ENCODE results near the gene ZNF235. TPM values are rescaled to one million over a fixed set of nuclear protein-coding genes. Genes with fewer than 3 reads are reported as not detected.
"Not testable (repeated sequence)": the region's sequence is repeated elsewhere in the genome, so short reads cannot be mapped to it uniquely, and the experiment has no call there.

ZNF235 gene
- 8.9 TPM for total RNA-seq

DNA sequence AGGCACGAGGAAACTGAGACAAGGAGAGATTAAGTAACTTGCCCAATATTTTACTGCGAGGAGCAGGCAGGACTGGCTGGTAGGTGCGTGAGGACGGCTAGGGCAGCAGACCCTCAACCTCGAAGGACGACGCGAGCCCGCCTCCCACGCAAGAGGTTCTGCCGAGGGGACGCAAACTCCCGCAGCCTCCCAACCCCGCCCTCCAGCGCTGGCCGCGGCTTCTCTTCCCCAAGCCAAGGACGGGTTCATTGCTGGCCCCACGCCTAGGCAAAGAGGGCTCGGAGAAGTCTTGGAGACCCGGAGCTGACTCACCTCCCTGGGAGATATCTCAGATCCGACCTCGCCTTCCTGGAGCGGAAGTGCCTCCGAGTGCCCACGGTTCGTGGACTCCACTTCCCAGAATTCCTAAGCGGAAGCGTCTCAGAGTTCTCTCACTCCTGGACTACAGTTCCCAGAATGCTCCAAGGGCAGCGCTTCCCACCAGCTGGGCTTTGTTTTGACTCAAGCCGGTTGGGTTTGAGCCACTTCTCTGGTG is at the start of gene ZNF235:
ZNF235 (minus strand) TSS at position 367 of the 535 bp plus-strand sequence. CDS start 1,621 bp downstream, outside the sequence.
- Histone ChIP-seq H3K27me3 (ENCODE audit: control insufficient read depth in 3 of 3, insufficient read depth in 3 of 3, low read length in 3 of 3) (no peaks in the 10 kb centered on the region), H3K36me3 (ENCODE audit: control insufficient read depth in 3 of 3, insufficient read depth in 3 of 3, low read length in 3 of 3) (peaks cover 13 to 25% (median 14%) of the 10 kb centered on the region in 3 donors), H3K27ac (ENCODE audit: low read depth, low read length) (peak within 1 kb of the TSS; percentile 79), H3K4me1 (ENCODE audit: control insufficient read depth in 3 of 3, insufficient read depth in 3 of 3, low read length in 3 of 3) (peaks cover 2 to 12% (median 3%) of the 10 kb centered on the region in 3 donors), H3K9me3 (ENCODE audit: control insufficient read depth in 3 of 3, low read length in 3 of 3) (peaks cover 2 to 7% (median 3%) of the 10 kb centered on the region in 3 donors), H3K4me3 (ENCODE audit: low read length in 3 of 3) (peak within 1 kb of the TSS; percentile 88 to 96 (median 93)), H3K9ac (ENCODE audit: low read depth in 1 of 3, low read length in 3 of 3) (peak within 1 kb of the TSS; percentile 79 to 88 (median 82))

DNA sequence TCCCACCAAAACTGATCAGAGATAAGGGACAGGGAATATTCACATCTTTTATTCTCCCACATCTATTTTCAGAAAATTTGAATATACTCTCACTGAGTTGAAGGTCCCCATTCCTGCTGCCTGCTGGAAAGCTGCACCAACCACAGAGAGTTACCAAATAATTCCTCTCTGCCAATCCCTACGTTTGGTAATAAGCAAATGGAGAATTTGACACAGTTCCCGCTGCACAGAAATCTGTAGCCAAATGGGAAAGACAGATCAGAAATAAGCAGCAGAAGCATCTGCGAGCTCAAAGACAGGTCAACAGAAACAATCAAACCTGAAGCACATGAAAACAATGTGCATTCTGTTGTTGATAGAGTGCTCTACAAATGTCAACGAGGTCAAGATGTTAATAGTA is 41.7 kb upstream of the ZNF235 start:
- Histone ChIP-seq H3K9me3 (ENCODE audit: control insufficient read depth in 3 of 3, low read length in 3 of 3) (peaks cover 2 to 14% (median 2%) of the 10 kb centered on the region in 3 donors), H3K36me3 (ENCODE audit: control insufficient read depth in 3 of 3, insufficient read depth in 3 of 3, low read length in 3 of 3) (peaks cover 0 to 7% (median 6%) of the 10 kb centered on the region in 3 donors), H3K27ac (ENCODE audit: low read depth, low read length) (no peak overlapping the region), H3K27me3 (ENCODE audit: control insufficient read depth in 3 of 3, insufficient read depth in 3 of 3, low read length in 3 of 3) (no peaks in the 10 kb centered on the region), H3K4me1 (ENCODE audit: control insufficient read depth in 3 of 3, insufficient read depth in 3 of 3, low read length in 3 of 3) (no peaks in the 10 kb centered on the region), H3K4me3 (ENCODE audit: low read length in 3 of 3) (no peak overlapping the region), H3K9ac (ENCODE audit: low read depth in 1 of 3, low read length in 3 of 3) (no peak overlapping the region)

DNA sequence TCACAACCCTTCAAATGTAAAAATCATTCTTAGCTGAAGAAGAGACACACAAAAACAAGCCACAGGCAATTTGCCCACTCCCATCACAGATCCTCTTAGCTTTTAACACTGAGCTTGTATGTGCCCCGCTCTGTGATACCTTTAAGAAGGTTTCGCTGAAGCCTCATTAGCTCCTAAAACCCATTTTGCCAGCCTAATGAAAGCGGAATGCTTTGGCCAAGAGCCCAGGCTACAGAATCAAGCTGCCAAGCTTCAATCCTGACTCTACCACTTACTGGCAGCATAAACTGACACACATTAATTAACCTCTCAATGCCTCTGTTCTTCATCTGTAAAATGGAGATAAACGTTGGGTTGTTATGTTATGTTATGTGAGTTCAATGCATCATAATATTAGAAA is 41.1 kb upstream of the ZNF235 start:
- Histone ChIP-seq H3K27ac (ENCODE audit: low read depth, low read length) (no peak overlapping the region), H3K36me3 (ENCODE audit: control insufficient read depth in 3 of 3, insufficient read depth in 3 of 3, low read length in 3 of 3) (peaks cover 0 to 10% (median 7%) of the 10 kb centered on the region in 3 donors), H3K9me3 (ENCODE audit: control insufficient read depth in 3 of 3, low read length in 3 of 3) (peaks cover 2 to 14% (median 2%) of the 10 kb centered on the region in 3 donors)

DNA sequence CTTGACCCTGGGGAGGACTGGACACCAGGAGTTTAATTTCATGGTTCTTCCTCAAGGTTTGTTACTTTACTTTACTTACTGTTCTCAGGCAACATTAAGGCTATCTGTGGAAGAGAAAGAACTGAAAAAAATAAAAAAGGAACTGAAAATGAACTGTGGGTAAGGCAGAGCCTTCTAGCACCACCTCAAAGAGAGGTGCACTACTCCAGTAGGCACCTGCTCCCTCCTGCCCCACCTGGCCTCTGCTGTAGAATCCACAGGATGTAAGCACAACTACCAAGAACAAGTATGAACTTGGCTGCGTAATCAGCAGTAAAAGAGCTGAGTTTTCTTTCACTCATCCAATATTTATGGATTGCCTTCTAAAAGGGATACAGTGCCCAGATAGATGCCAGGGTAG is 39.4 kb upstream of the ZNF235 start:
- Histone ChIP-seq H3K36me3 (ENCODE audit: control insufficient read depth in 3 of 3, insufficient read depth in 3 of 3, low read length in 3 of 3) (peaks cover 14 to 27% (median 17%) of the 10 kb centered on the region in 3 donors), H3K27me3 (ENCODE audit: control insufficient read depth in 3 of 3, insufficient read depth in 3 of 3, low read length in 3 of 3) (no peaks in the 10 kb centered on the region), H3K4me3 (ENCODE audit: low read length in 3 of 3) (no peak overlapping the region), H3K9me3 (ENCODE audit: control insufficient read depth in 3 of 3, low read length in 3 of 3) (peaks cover 2 to 14% (median 2%) of the 10 kb centered on the region in 3 donors), H3K4me1 (ENCODE audit: control insufficient read depth in 3 of 3, insufficient read depth in 3 of 3, low read length in 3 of 3) (no peaks in the 10 kb centered on the region), H3K27ac (ENCODE audit: low read depth, low read length) (no peak overlapping the region), H3K9ac (ENCODE audit: low read depth in 1 of 3, low read length in 3 of 3) (no peak overlapping the region)

More for the DNA sequence above, 41.1 kb upstream of the ZNF235 start:
- no peaks in the 10 kb centered on the region for H3K27me3 ChIP-seq (ENCODE audit: control insufficient read depth in 3 of 3, insufficient read depth in 3 of 3, low read length in 3 of 3)
- H3K4me3 ChIP-seq (ENCODE audit: low read length in 3 of 3) = no peak overlapping the region
- no peaks in the 10 kb centered on the region for H3K4me1 ChIP-seq (ENCODE audit: control insufficient read depth in 3 of 3, insufficient read depth in 3 of 3, low read length in 3 of 3)
- no peak overlapping the region for H3K9ac ChIP-seq (ENCODE audit: low read depth in 1 of 3, low read length in 3 of 3)

DNA sequence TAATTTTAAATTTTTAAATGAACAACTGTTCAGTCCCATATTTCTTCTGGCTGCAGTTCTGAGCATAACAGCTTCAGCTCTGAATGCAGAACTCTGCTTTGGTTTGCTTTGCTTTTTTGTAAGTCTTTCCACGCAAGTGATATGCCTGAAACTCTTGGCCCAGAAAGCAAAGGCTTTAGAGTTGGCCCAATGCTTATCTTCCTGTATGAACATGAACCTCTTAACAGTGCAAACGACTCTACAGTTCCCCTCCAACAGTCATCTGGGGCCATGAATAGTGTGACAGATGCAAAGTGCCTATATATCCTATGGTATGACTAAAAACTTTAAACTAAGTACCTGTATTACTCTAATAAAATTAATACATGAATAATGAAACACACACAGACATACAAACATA is 37.0 kb upstream of the ZNF235 start:
- Histone ChIP-seq H3K4me3 (ENCODE audit: low read length in 3 of 3) (no peak overlapping the region), H3K9ac (ENCODE audit: low read depth in 1 of 3, low read length in 3 of 3) (no peak overlapping the region), H3K27me3 (ENCODE audit: control insufficient read depth in 3 of 3, insufficient read depth in 3 of 3, low read length in 3 of 3) (no peaks in the 10 kb centered on the region), H3K9me3 (ENCODE audit: control insufficient read depth in 3 of 3, low read length in 3 of 3) (peaks cover 2 to 9% (median 2%) of the 10 kb centered on the region in 3 donors), H3K27ac (ENCODE audit: low read depth, low read length) (no peak overlapping the region), H3K4me1 (ENCODE audit: control insufficient read depth in 3 of 3, insufficient read depth in 3 of 3, low read length in 3 of 3) (no peaks in the 10 kb centered on the region), H3K36me3 (ENCODE audit: control insufficient read depth in 3 of 3, insufficient read depth in 3 of 3, low read length in 3 of 3) (peaks cover 26 to 37% (median 31%) of the 10 kb centered on the region in 3 donors)

DNA sequence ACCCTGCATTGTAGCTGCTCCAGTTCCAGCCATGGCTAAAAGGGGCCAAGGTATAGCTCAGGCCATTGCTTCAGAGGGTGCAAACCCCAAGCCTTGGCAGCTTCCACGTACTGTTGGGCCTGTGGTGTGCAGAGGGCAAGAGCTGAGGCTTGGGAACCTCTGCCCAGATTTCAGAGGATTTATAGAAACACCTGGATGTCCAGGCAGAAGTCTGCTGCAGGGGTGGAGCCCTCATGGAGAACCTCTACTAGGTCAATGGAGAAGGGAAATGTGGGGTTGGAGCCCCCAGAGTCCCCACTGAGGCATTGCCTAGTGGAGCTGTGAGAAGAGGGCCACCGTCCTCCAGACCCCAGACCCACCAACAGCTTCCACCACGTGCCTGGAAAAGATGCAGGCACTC is 29.8 kb upstream of the ZNF235 start:
- Histone ChIP-seq H3K4me3 (ENCODE audit: low read length in 3 of 3) (peak overlapping the region in 1 of 3 donors; percentile 34), H3K9me3 (ENCODE audit: control insufficient read depth in 3 of 3, low read length in 3 of 3) (peaks cover 5 to 37% (median 6%) of the 10 kb centered on the region in 3 donors), H3K36me3 (ENCODE audit: control insufficient read depth in 3 of 3, insufficient read depth in 3 of 3, low read length in 3 of 3) (peaks cover 66 to 82% (median 78%) of the 10 kb centered on the region in 3 donors)
- not testable (repeated sequence) for H3K27me3 ChIP-seq (ENCODE audit: control insufficient read depth in 3 of 3, insufficient read depth in 3 of 3, low read length in 3 of 3); H3K4me1 ChIP-seq (ENCODE audit: control insufficient read depth in 3 of 3, insufficient read depth in 3 of 3, low read length in 3 of 3); H3K9ac ChIP-seq (ENCODE audit: low read depth in 1 of 3, low read length in 3 of 3); H3K27ac ChIP-seq (ENCODE audit: low read depth, low read length)

DNA sequence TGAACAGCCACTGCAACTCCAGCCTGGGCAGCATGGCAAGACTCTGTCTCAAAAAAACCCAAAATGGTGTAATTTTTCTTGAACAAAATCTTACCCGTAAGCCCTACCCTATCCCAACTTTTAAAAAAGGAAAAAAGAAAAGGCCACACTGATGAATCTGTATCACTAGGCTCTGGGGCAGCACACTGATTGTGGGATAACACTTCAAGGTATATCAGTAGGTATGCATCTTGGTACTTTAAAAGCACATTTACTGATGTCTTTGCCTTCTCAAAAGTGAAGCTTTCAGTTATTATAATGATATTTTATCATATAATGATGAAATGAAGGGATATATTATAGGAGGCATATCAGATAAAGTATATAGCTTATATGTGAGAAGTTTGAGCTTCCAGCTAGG is 27.3 kb upstream of the ZNF235 start:
- H3K27ac ChIP-seq (ENCODE audit: low read depth, low read length) = no peak overlapping the region
- H3K4me1 ChIP-seq (ENCODE audit: control insufficient read depth in 3 of 3, insufficient read depth in 3 of 3, low read length in 3 of 3) = no peaks in the 10 kb centered on the region
- H3K4me3 ChIP-seq (ENCODE audit: low read length in 3 of 3) = no peak overlapping the region
- H3K9me3 ChIP-seq (ENCODE audit: control insufficient read depth in 3 of 3, low read length in 3 of 3) = peaks cover 5 to 51% (median 8%) of the 10 kb centered on the region in 3 donors
- no peaks in the 10 kb centered on the region for H3K27me3 ChIP-seq (ENCODE audit: control insufficient read depth in 3 of 3, insufficient read depth in 3 of 3, low read length in 3 of 3)
- peaks cover 75 to 92% (median 83%) of the 10 kb centered on the region in 3 donors for H3K36me3 ChIP-seq (ENCODE audit: control insufficient read depth in 3 of 3, insufficient read depth in 3 of 3, low read length in 3 of 3)
- no peak overlapping the region for H3K9ac ChIP-seq (ENCODE audit: low read depth in 1 of 3, low read length in 3 of 3)

DNA sequence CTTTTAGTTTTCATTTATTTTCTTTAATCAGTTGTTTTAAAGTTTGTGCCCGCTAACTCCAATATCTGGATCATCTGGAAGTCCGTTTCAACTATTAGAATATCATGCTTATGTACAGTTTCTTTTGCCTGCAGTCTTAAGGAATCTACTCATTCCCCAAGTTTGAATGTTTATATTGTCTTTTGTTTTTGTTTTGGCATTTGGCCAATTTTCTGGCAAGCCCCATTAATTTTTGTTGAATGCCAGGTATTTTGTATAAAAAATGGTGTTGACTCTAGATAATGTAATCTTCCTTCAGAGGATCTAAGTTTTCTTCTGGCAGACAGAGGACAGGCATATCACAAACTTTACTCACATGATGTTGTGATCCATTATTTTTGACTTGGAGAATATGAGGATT is 11.1 kb upstream of the ZNF235 start:
- Histone ChIP-seq H3K9ac (ENCODE audit: low read depth in 1 of 3, low read length in 3 of 3) (no peak overlapping the region), H3K27ac (ENCODE audit: low read depth, low read length) (no peak overlapping the region), H3K36me3 (ENCODE audit: control insufficient read depth in 3 of 3, insufficient read depth in 3 of 3, low read length in 3 of 3) (no peaks in the 10 kb centered on the region), H3K9me3 (ENCODE audit: control insufficient read depth in 3 of 3, low read length in 3 of 3) (peaks cover 2 to 22% (median 6%) of the 10 kb centered on the region in 3 donors), H3K4me1 (ENCODE audit: control insufficient read depth in 3 of 3, insufficient read depth in 3 of 3, low read length in 3 of 3) (no peaks in the 10 kb centered on the region), H3K4me3 (ENCODE audit: low read length in 3 of 3) (no peak overlapping the region), H3K27me3 (ENCODE audit: control insufficient read depth in 3 of 3, insufficient read depth in 3 of 3, low read length in 3 of 3) (no peaks in the 10 kb centered on the region)

DNA sequence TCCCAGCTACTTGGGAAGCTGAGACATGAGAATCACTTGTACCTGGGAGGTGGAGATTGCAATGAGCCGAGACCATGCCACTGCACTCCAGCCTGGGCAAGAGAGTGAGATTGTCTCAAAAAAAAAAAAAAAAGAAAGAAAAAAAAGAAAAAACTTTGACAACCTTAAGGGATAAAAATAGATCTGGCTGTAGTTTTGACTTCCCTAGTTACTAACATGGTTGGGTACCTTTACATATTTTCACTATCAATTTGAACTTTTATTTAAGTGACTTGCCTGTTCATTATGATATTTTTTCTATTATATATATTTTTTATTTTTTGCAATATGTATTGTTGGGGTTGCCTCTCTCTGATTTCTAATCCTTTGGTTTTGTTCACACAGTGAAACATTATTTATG is 8.4 kb upstream of the ZNF235 start:
- Histone ChIP-seq H3K27ac (ENCODE audit: low read depth, low read length) (no peak overlapping the region), H3K9ac (ENCODE audit: low read depth in 1 of 3, low read length in 3 of 3) (no peak overlapping the region), H3K4me1 (ENCODE audit: control insufficient read depth in 3 of 3, insufficient read depth in 3 of 3, low read length in 3 of 3) (no peaks in the 10 kb centered on the region), H3K27me3 (ENCODE audit: control insufficient read depth in 3 of 3, insufficient read depth in 3 of 3, low read length in 3 of 3) (no peaks in the 10 kb centered on the region), H3K36me3 (ENCODE audit: control insufficient read depth in 3 of 3, insufficient read depth in 3 of 3, low read length in 3 of 3) (no peaks in the 10 kb centered on the region), H3K9me3 (ENCODE audit: control insufficient read depth in 3 of 3, low read length in 3 of 3) (peaks cover 2 to 9% (median 7%) of the 10 kb centered on the region in 3 donors), H3K4me3 (ENCODE audit: low read length in 3 of 3) (no peak overlapping the region)

DNA sequence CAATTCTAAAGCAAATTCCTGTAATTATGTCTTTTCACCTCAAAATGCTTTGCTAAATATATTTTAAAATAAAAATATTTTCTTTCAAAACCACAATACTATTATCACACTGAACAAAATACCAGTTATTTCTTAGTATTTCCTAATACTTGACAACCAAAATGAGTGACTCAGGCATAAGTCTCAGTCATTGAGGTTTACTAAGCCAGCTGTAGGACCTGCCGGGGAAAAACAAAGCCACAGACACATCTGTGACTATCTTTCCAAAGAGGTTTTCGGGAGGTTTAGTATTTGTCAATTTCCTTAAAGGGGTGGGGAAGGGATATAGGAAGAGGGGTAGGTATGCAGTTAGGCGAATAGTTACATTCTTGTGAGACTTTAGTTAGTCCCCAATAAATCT is 3.2 kb upstream of the ZNF235 start:
- H3K27ac ChIP-seq (ENCODE audit: low read depth, low read length) = no peak overlapping the region
- H3K9me3 ChIP-seq (ENCODE audit: control insufficient read depth in 3 of 3, low read length in 3 of 3) = peaks cover 2 to 14% (median 7%) of the 10 kb centered on the region in 3 donors
- no peak overlapping the region for H3K9ac ChIP-seq (ENCODE audit: low read depth in 1 of 3, low read length in 3 of 3)
- H3K36me3 ChIP-seq (ENCODE audit: control insufficient read depth in 3 of 3, insufficient read depth in 3 of 3, low read length in 3 of 3) = peaks cover 0 to 3% (median 0%) of the 10 kb centered on the region in 3 donors
- no peak overlapping the region for H3K4me3 ChIP-seq (ENCODE audit: low read length in 3 of 3)
- peaks cover 2 to 12% (median 3%) of the 10 kb centered on the region in 3 donors for H3K4me1 ChIP-seq (ENCODE audit: control insufficient read depth in 3 of 3, insufficient read depth in 3 of 3, low read length in 3 of 3)
- H3K27me3 ChIP-seq (ENCODE audit: control insufficient read depth in 3 of 3, insufficient read depth in 3 of 3, low read length in 3 of 3) = no peaks in the 10 kb centered on the region
